ENCODE measurements around the gene SEMA3G. TPM values are rescaled to one million over a fixed set of nuclear protein-coding genes. Genes with fewer than 3 reads are reported as not detected.

The SEMA3G gene
- total and polyA plus RNA-seq, 4 donors, result 5.1 to 30.8 (median 14.9) TPM

DNA sequence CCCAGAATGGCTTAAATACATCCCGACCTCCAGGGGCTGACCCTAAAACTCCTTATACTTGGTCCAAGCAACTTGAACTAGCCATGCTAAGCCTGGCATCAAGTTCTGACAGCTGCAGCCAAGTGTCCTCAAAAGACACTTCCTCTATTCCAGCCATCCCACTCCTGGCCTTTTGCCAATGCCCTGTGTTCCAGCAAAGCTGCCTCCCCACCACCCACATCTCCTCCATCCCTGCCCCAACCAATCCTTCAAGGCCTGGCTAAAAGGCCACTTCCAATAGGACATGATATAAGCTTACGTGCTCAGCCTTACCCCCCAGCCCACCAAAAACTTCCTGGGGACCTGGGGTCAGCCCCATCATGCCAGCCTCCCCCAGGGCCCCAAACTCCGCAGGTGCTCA is 40.9 kb downstream of the SEMA3G start:
- Histone ChIP-seq H3K27ac (ENCODE audit: low read depth in 1 of 2, low read length in 1 of 2) (no peak overlapping the region), H3K27me3 (ENCODE audit: control insufficient read depth in 3 of 3, insufficient read depth in 3 of 3, low read length in 2 of 3) (no peaks in the 10 kb centered on the region), H3K9me3 (ENCODE audit: control insufficient read depth in 4 of 4, insufficient read depth in 3 of 4, low read length in 3 of 4) (no peaks in the 10 kb centered on the region), H3K4me1 (ENCODE audit: control insufficient read depth in 5 of 5, insufficient read depth in 5 of 5, low read length in 5 of 5) (peaks cover under 1 to 8% (median 6%) of the 10 kb centered on the region in 5 donors), H3K9ac (ENCODE audit: insufficient read depth in 1 of 2, low read length in 2 of 2) (no peak overlapping the region), H3K4me3 (no peak overlapping the region), H3K36me3 (ENCODE audit: control insufficient read depth in 4 of 4, insufficient read depth in 4 of 4, low read length in 4 of 4) (peaks cover 19 to 74% (median 51%) of the 10 kb centered on the region in 4 donors)
- TF ChIP-seq, protein P1, sequence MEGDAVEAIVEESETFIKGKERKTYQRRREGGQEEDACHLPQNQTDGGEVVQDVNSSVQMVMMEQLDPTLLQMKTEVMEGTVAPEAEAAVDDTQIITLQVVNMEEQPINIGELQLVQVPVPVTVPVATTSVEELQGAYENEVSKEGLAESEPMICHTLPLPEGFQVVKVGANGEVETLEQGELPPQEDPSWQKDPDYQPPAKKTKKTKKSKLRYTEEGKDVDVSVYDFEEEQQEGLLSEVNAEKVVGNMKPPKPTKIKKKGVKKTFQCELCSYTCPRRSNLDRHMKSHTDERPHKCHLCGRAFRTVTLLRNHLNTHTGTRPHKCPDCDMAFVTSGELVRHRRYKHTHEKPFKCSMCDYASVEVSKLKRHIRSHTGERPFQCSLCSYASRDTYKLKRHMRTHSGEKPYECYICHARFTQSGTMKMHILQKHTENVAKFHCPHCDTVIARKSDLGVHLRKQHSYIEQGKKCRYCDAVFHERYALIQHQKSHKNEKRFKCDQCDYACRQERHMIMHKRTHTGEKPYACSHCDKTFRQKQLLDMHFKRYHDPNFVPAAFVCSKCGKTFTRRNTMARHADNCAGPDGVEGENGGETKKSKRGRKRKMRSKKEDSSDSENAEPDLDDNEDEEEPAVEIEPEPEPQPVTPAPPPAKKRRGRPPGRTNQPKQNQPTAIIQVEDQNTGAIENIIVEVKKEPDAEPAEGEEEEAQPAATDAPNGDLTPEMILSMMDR (IDR thresholded peaks at IDR 0.05; ENCODE audit: control extremely low read depth, extremely low read depth), result no peak
- ATAC-seq (ENCODE audit: insufficient read depth, low FRiP score), result no peak
- 87 to 100% methylated on average over 3 of the region's 3 CpGs for WGBS, 2 donors
- DNase-seq, result no peak

DNA sequence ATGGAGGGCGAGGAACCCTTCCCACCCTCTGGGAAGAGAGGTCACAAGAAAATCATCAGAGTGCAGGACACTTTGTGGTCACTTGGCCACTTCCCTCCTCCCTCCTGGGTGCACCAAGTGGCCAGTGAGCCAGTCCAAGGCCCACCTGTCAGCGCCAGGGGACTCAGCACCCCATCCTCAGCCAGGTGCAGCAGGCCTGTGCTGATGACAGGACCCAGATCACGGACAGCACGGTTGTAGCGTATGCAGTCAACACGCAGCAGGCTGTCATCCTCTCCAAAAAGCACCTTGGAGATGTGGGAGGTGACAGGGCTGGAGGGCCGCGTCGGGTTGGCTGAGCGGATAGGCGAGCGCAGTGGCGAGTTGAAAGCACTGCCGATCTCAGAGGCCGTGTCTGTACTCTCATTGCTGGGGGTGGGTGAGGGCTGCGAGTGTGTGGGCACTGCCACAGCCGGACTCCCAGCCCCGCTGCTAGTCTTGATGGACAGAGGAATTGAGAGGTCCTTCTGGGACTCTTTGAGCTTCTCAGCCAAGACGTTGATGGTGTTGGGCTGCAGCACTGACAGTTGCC is 41.5 kb downstream of the SEMA3G start:
- TF ChIP-seq, protein P1 (IDR thresholded peaks at IDR 0.05; ENCODE audit: control extremely low read depth, extremely low read depth), result no peak
- no peak overlapping the region for H3K27ac ChIP-seq (ENCODE audit: low read depth in 1 of 2, low read length in 1 of 2)
- ATAC-seq (ENCODE audit: insufficient read depth, low FRiP score) (no peak), DNase-seq (no peak)
- 96 to 97% methylated on average over 19 of the region's 19 CpGs for WGBS, 2 donors
- H3K36me3 ChIP-seq (ENCODE audit: control insufficient read depth in 4 of 4, insufficient read depth in 4 of 4, low read length in 4 of 4), result peaks cover 19 to 80% (median 48%) of the 10 kb centered on the region in 4 donors
- no peaks in the 10 kb centered on the region for H3K9me3 ChIP-seq (ENCODE audit: control insufficient read depth in 4 of 4, insufficient read depth in 3 of 4, low read length in 3 of 4)
- no peak overlapping the region for H3K9ac ChIP-seq (ENCODE audit: insufficient read depth in 1 of 2, low read length in 2 of 2)
- peaks cover 0 to 2% (median 0%) of the 10 kb centered on the region in 5 donors for H3K4me1 ChIP-seq (ENCODE audit: control insufficient read depth in 5 of 5, insufficient read depth in 5 of 5, low read length in 5 of 5)
- no peak overlapping the region for H3K4me3 ChIP-seq
- no peaks in the 10 kb centered on the region for H3K27me3 ChIP-seq (ENCODE audit: control insufficient read depth in 3 of 3, insufficient read depth in 3 of 3, low read length in 2 of 3)

DNA sequence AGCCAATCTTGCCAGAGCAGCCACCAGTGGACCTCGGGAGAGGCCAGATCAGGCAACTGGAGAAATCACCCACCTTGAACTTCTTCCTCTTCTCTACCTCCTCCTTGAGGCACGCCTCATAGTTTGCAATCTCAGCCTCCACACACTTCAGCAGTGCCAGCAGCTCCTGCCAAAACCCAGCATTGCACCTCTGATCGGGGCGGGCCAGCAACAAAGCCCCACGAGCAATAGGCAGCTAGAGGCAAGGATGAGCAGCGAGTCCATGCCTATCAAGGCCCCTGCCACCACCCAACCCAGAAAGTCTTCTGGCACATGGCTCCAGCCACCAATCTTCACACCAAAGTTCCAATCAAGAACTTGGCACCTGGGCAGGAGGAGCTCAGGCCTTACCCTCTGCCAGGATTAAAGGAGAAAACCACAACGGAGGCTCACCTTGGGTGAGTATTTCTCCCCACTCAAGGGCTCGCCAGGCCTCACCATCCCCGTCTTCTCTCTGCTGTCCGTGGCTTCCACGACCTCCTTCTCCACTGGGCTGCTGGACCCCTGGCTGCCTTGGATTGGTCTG is 42.1 kb downstream of the SEMA3G start:
- Histone ChIP-seq H3K4me3 (no peak overlapping the region), H3K9me3 (ENCODE audit: control insufficient read depth in 4 of 4, insufficient read depth in 3 of 4, low read length in 3 of 4) (no peaks in the 10 kb centered on the region), H3K27ac (ENCODE audit: low read depth in 1 of 2, low read length in 1 of 2) (no peak overlapping the region), H3K27me3 (ENCODE audit: control insufficient read depth in 3 of 3, insufficient read depth in 3 of 3, low read length in 2 of 3) (no peaks in the 10 kb centered on the region), H3K9ac (ENCODE audit: insufficient read depth in 1 of 2, low read length in 2 of 2) (no peak overlapping the region), H3K4me1 (ENCODE audit: control insufficient read depth in 5 of 5, insufficient read depth in 5 of 5, low read length in 5 of 5) (no peaks in the 10 kb centered on the region), H3K36me3 (ENCODE audit: control insufficient read depth in 4 of 4, insufficient read depth in 4 of 4, low read length in 4 of 4) (peaks cover 19 to 76% (median 46%) of the 10 kb centered on the region in 4 donors)
- TF ChIP-seq, protein P1 (IDR thresholded peaks at IDR 0.05; ENCODE audit: control extremely low read depth, extremely low read depth), result no peak
- ATAC-seq (ENCODE audit: insufficient read depth, low FRiP score) (no peak), DNase-seq (no peak)
- 95 to 96% methylated on average over 11 of the region's 11 CpGs for WGBS, 2 donors
